ENCODE data around the gene SEMA6A.

DNA sequence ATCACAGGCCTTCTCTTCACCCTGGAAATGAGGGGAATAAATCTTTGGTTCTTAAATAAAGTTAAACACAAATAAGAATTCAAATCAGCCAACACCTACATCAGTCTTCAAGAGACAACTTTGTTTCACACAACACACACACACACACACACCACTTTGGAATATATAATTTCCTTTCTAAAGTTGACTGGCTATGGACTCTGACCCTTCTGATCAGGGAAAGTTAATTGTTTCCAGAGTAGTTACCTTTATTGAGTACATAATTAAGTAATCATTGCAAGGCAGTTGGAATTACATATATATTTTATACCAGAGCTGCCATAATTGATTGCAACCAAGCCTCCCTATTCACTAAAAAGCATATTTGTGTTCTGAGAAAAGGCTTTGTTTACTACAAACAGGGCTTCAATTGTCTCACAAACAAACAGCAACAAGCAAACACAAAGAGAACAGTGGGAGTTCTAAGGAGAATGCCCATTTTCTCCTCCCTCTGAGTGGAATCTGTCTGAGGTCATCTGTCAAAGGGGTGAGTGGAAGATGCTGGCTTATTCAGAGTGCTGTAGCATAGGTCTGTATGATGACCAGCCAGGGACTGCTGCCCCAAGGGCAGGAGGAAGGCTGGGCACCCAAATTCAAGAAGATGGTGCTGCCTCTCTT lies 136.6 kb downstream of the SEMA6A start:
- no peak for TF ChIP-seq ZNF263 (CRISPR knock-in tag; IDR thresholded peaks at IDR 0.05; ENCODE audit: low read depth)
- TF ChIP-seq, protein P1, sequence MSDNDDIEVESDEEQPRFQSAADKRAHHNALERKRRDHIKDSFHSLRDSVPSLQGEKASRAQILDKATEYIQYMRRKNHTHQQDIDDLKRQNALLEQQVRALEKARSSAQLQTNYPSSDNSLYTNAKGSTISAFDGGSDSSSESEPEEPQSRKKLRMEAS (CRISPR knock-in tag; IDR thresholded peaks at IDR 0.05), result no peak
- TF ChIP-seq ESRRA (CRISPR knock-in tag; IDR thresholded peaks at IDR 0.05; ENCODE audit: borderline replicate concordance), result no peak
- no peak for TF ChIP-seq GRHL2 (CRISPR knock-in tag; IDR thresholded peaks at IDR 0.05; ENCODE audit: insufficient replicate concordance, severe bottlenecking)
